Measurements from ENCODE around the gene ITGAL.
"Not testable (repeated sequence)": the region's sequence is repeated elsewhere in the genome, so short reads cannot be mapped to it uniquely, and the experiment has no call there.

The ITGAL gene

DNA sequence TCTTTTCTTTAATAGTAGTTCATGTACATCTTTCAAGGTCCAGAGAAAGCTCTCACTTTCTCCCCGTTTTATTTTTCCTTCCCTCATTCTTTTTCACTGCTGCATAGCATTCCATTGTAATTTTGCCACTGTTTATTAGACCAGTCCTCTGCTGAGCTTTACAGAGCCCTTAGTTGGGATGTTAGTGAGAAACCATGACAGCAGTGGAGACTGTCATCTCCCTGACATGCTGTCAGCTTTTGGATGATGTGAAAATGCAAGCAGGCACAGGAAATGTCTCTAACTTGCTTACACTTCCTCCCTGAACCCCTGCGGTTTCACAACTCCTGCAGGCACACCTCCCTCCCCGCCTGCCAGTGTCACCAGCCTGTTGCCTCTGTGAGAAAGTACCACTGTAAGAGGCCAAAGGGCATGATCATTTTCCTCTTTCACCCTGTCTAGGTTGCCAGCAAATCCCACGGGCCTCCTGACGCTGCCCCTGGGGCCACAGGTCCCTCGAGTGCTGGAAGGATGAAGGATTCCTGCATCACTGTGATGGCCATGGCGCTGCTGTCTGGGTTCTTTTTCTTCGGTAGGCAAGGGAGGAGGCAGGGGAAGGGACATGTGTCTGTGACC lies at the start of gene ITGAL:
Gene ITGAL, plus strand, starts transcription at position 415 of the 615 bp plus-strand sequence. Its CDS starts 96 bp downstream, at position 511.
- peak; percentile 88 for DNase-seq

DNA sequence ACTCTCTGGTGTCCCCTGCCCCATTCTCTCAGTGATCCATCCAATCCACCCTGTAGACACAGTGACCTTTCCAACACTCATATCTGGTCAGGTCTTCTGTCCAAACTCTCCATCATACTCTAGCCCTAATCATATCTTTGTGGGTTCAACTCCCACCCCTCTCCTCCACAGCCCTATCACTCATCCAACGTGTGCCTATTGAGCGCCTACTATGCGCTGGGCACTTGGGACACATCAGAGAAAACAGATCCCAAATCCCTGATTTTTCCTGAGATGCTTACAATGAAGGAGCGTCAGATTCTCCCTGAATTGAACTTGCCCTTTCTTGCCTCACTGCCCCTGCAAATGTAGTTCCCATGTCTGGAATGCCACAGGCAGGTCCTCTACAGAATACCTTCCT lies 44.5 kb upstream of the ITGAL start:
- no peak for DNase-seq

DNA sequence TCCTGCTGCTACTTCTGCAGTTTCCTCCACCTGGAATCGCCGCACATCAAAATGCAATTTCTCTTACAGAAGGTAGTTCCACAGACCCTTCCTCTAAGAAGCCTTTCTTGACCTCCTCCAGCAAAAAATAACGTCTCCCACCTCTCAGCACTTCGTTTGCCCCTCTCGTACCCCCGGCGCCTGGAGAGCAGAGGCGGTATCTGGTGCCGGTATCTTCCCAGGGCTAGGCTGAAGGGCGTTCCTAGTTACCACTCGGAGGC lies 43.2 kb upstream of the ITGAL start:
- no peak for DNase-seq

DNA sequence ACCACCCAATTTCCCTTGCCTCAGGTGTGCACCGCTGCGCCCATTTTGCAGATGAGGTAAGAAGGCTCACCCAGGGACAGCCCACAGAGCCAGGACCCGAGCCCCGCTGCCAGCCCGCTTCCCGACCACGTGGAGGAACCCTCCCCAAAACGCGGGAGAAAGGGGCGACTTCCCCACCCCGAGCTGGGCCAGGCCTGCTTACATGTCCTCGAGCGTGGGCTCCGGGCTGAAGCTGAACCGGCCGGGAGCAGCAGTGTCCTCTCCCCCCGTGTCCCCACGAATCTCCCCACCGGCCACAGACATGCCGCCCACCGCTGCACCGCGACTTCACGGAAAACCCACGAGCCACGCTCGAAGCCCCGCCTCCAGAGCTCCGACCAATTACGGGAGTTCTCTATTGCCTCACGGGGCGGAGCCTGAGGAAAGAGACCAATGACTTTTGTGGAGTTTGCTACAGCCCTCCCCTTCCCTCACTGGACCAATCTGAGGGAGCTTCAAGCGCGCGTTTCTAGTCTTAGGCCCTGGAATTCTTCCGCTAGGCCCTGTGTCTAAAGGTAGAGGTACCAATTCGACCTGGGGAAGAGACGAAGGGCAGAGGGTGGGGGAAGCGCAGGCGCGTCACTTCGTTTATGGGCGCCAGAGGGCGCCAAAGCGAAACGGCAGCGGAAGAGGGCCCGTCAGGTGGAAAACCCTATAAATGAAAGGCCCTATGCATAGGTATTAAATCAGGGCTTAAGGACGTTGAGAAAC lies 42.7 kb upstream of the ITGAL start, which contains the start of gene DCTPP1:
Gene DCTPP1, minus strand, starts transcription at position 353 of the 750 bp plus-strand sequence. Its CDS starts 50 bp downstream, at position 303.
- peak; percentile 99 for DNase-seq

- no peak for DNase-seq
Observed at GRCh38 chr16:30430428-30430970, 42.0 kb upstream of the ITGAL start.

DNA sequence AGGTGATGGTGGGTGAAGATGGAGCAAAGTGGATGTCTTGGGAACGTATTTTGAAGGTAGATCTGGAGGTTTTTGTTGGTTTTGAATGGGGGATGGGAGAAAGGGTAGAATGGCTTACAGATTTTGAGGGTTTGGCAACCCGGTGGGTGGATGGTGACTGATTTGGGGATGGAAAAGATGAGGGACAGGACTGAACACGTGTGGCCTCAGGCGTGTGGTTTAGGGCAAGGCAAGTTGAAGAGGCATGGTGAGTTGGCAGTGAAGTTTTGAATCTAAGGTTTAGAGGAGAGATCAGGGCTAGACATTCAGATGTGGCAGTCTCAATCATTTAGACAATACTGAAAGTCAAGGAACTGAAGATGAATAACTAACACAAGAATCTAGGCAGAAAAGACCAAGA lies 37.7 kb upstream of the ITGAL start:
- no peak for DNase-seq

- DNase-seq, result no peak
Observed at GRCh38 chr16:30437511-30438046, 35.0 kb upstream of the ITGAL start.

- no peak for DNase-seq
Observed at GRCh38 chr16:30438835-30439234, 33.7 kb upstream of the ITGAL start.

DNA sequence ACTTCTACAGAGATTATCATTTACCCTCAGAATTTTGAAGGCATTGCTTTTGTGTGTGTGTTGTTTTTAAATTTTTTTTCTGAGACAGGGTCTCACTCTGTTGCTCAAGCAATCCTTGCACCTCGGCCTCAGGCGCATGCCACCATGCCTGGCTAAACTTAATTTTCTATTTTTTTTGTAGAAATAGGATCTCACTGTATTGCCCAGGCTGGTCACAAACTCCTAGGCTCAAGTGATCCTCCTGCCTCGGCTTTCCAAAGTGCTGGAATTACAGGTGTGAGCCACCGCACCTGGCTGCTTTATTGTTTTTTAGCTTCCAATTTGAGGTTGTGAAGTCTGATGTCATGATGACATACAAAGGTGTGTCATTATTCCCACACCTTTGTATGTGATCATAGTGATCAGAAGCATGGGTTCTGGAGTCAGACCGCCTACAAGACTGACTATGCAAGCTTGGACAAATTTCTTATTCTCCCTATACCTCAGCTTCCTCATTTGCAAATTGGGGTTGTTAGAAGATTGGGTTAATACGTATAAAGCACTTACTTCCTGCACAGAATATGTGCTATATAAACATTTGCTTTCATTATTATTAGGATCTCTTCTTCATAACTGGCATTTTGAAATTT lies 32.7 kb upstream of the ITGAL start:
- no peak for DNase-seq

- no peak for DNase-seq
Observed at GRCh38 chr16:30443631-30444030, 28.9 kb upstream of the ITGAL start.

DNA sequence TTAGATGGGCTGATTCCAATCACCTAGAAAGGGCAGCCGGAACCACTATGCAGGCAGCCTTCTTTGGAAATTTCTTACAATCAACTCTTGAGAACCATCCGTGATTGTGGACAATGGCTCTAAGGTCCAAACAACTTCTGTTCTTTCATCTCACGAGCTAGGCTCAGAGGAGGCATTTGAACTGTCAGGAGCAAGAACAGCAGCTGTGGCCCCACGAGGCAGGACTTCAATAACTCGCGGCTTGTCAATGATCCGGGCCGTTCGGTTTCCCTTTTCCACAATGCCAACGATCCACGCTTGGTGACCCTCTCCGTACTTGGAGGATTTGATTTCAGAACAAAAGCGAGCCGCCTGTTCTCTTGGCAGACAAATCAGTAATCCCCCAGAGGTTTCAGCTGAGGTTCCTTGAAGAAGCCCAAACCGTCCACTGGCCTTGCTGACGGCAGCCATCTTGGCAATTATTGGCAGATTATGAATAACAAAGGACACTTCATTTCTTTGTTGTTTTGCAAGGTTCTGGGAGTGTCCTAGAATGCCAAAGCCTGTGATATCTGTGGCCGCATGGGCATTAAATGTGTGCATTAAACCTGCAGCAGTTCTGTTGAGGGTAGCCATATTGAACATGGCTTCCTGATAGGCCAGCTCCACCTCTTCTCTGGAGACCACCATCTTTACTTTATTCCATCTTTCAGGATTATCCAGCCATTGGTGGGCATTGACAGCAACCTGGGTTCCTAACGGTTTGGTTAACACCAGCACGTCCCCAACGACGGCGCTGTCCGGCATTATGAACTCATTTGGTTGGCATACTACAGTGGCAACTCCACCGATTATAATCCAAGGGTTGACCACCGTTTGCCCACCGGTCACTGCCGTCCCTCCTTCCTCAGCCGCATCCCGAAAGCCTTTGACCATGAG lies 28.1 kb upstream of the ITGAL start:
- DNase-seq, result no peak

GRCh38 chr16:30445149-30445407 lies 27.5 kb upstream of the ITGAL start:
- DNase-seq, result no peak

DNA sequence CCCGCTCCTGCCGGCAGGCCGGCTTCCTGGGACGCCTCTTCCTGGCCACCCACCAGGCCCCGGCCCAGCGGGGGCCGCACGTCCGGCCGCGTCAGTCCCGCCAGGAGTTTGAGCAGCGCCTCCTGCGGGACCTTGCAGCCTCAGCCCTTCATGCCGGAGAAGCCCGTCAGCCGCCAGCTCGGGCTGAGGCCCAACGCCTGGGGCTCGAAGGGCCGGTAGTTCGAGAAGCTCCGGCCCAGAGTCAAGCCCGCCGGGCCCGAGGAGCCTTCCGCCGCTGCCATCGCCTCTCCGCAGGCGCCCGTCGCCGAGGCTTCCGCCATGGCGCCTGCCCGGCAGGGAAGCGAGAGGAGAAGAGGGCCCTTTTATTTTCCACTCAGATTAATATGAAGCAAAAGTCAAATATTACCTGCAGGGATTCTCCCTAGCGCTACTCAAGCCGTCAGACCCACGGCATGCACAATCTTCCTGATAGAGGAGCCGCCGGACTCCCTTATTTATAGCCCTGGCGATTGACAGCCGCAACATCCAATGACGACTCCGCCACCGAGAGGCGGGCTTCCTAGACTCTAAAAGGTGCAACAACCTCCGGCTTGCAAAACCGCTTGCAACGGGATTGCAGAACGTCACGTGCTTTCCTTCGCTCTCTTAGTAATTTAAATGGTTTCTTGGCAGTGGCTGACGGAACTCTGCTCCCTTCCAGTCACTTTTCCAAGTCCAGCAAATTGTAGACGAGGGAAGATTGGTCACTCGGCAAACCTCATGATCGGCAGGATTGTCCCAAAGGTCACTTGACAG lies 26.9 kb upstream of the ITGAL start, which contains the start of gene SEPHS2:
Gene SEPHS2, minus strand, starts transcription at position 467 of the 795 bp plus-strand sequence. Its CDS starts 147 bp downstream, at position 320.
- peak; percentile 95 for DNase-seq

- DNase-seq, result no peak
Observed at GRCh38 chr16:30446203-30446595, 26.3 kb upstream of the ITGAL start.

DNA sequence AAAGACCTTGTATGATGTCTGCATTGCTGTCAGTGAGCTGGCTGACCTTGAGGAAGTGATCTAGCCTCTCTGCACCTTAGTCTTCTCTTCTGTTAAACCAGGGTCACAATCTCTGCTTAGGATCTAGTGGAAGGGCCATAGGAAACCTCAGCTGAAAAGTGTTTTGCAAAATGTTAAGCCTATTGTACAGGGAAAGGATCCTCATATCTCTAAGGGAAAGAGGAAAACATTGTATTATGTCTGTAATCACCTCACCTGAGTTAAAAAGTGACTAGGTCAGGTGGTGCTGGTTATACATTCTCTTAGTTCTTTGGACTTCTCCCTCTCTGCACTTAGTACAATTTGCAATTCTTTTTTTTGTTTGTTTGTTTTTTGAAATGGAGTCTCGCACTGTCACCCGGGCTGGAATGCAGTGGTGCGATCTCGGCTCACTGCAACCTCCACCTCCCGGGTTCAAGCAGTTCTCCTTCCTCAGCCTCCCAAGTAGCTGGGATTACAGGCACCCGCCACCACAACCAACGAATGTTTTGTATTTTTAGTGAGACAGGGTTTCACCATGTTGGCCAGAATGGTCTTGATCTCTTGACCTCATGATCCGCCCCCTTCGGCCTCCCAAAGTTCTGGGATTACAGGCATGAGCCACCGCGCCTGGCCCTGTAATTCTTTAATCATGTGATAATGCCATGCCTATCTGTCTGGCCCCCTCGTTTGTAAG lies 24.9 kb upstream of the ITGAL start:
- DNase-seq, result no peak

GRCh38 chr16:30449116-30449435 lies 23.5 kb upstream of the ITGAL start:
- no peak for DNase-seq

GRCh38 chr16:30452709-30453580 lies 19.6 kb upstream of the ITGAL start:
- not testable (repeated sequence) for DNase-seq

DNA sequence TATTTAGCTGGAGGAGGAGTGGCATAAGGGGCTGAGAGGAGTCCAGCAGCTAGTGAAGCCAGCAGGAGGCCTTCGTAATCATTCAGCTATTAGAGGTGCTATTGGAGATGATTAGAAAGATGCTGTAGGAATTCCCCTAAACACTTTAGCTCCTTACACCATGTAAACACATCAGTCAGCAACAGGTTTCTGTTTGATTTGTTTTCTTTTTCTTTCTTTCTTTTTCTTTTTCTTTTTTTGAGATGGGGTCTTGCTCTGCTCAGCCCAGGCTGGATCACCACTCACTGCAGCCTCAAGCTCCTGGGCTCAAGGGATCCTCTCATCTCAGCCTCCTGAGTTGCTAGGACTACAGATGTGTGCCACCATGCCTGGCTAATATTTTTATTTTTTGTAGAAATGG lies 16.2 kb upstream of the ITGAL start:
- DNase-seq, result no peak

GRCh38 chr16:30457256-30457655 lies 15.3 kb upstream of the ITGAL start:
- DNase-seq, result no peak
